Panc1 (cell line): ENCODE measurements around the gene GNAI2. TPM values are rescaled to one million over a fixed set of nuclear protein-coding genes. Genes with fewer than 3 reads are reported as not detected.
A peak's percentile ranks its signal among the peaks of the same experiment; 100 is the strongest.

Experiments used
- ATAC-seq: fragments of 200-7000 bp; cut with Tn5 transposase; 2 replicates; pipeline ENCODE4 v1.9.1; 2020; ENCODE audit warnings: mild to moderate bottlenecking, moderate library complexity
- BruUV-seq: library from RNA; stranded (reverse); fragments of 400-500 nt; replicated peaks from 2 replicates; lab custom pipeline; 2021; lab: Mats Ljungman, UMichigan
- CTCF ChIA-PET: fragments of 300-600 bp; sonication (Branson Sonifier 250); formaldehyde crosslinking; loops from one replicate; lab custom pipeline; 2022; ENCODE audit warnings: antibody characterized with exemption; lab: Charles Lee
- POLR2A ChIA-PET: fragments of 300-600 bp; sonication (Branson Sonifier 250); formaldehyde crosslinking; loops from one replicate; lab custom pipeline; 2022; ENCODE audit warnings: antibody characterized with exemption; lab: Charles Lee
- DNase-seq: peaks from one replicate; pipeline ENCODE4 v3.0.0-alpha.2; 2010; ENCODE audit warnings: low read depth, low spot score
- H3K27ac ChIP-seq: 2 replicates; pipeline ENCODE4 v1.5.1; 2011; ENCODE audit warnings: mild to moderate bottlenecking, low read length, inconsistent platforms
- H3K27me3 ChIP-seq: fragments of 200-500 bp; sonication (Bioruptor generic); 2 replicates; pipeline ENCODE4 v1.6.0; 2014; ENCODE audit warnings: low read length, inconsistent platforms; ENCODE audit not compliant: control insufficient read depth, insufficient read depth
- H3K36me3 ChIP-seq: fragments of 200-500 bp; sonication (Bioruptor generic); 2 replicates; pipeline ENCODE4 v1.5.1; 2014; ENCODE audit warnings: inconsistent platforms, mild to moderate bottlenecking, low read length, moderate library complexity; ENCODE audit not compliant: control insufficient read depth, insufficient read depth
- H3K4me1 ChIP-seq: 2 replicates; pipeline ENCODE4 v1.5.1; 2011; ENCODE audit warnings: inconsistent platforms, mild to moderate bottlenecking, low read length, moderate library complexity; ENCODE audit not compliant: control insufficient read depth, insufficient read depth
- H3K4me3 ChIP-seq, 2 experiments: 2 replicates each; pipeline ENCODE4 v1.5.1; 2011 to 2012; ENCODE audit warnings: low read depth in 2 of 2, low read length in 2 of 2, mild to moderate bottlenecking in 2 of 2, inconsistent platforms in 1 of 2, moderate library complexity in 1 of 2
- H3K9me3 ChIP-seq: fragments of 200-500 bp; sonication (Bioruptor generic); 2 replicates; pipeline ENCODE4 v1.5.1; 2014; ENCODE audit warnings: low read depth, mild to moderate bottlenecking, inconsistent platforms, low read length, moderate library complexity; ENCODE audit not compliant: control insufficient read depth, insufficient read depth
- POLR2AphosphoS5 ChIP-seq: IDR thresholded peaks from 2 replicates; pipeline ENCODE4 v1.6.1; 2012; ENCODE audit warnings: mild to moderate bottlenecking, low read depth, low read length, moderate library complexity
- SIN3A ChIP-seq: IDR thresholded peaks from 2 replicates; pipeline ENCODE4 v1.6.1; 2012; ENCODE audit warnings: low read depth, mild to moderate bottlenecking, low read length, moderate library complexity, borderline replicate concordance; ENCODE audit not compliant: insufficient read depth
- TCF7L2 ChIP-seq: IDR thresholded peaks from 2 replicates; pipeline ENCODE4 v1.6.1; 2011; ENCODE audit warnings: mild to moderate bottlenecking, low read depth, low read length, inconsistent platforms
- in situ Hi-C: cut with HindIII; loops from 2 replicates; pipeline ENCODE4 v1.10.0; 2016; ENCODE audit warnings: low sequenced_read_pairs, low pct_unique_long_range_greater_than_20kb
- intact Hi-C: fragments of 100-400 bp; cut with micrococcal nuclease; formaldehyde crosslinking; loops from one replicate; pipeline ENCODE4 v1.10.0; 2022; ENCODE audit not compliant: unreplicated experiment
- total RNA-seq: library from RNA; stranded (reverse); gene quantifications from one replicate; pipeline ENCODE4 v1.2.1, GENCODE V29; 2021; ENCODE audit not compliant: unreplicated experiment
- TF ChIP-seq, protein P1 (sequence below): fragments of 450-650 bp; IDR thresholded peaks from 2 replicates; pipeline ENCODE4 v1.5.1; 2017; ENCODE audit warnings: mild to moderate bottlenecking
- TF ChIP-seq, protein P2 (sequence below), 2 experiments: IDR thresholded peaks; 2 replicates each; pipeline ENCODE4 v1.6.1; 2011 to 2012; ENCODE audit warnings: low read depth in 2 of 2, control low read depth in 1 of 2, low read length in 1 of 2, mild to moderate bottlenecking in 1 of 2, moderate library complexity in 1 of 2; ENCODE audit not compliant: insufficient read depth in 1 of 2

Gene GNAI2
- total RNA-seq, 1 experiment from 2014 or later = 170 TPM

DNA sequence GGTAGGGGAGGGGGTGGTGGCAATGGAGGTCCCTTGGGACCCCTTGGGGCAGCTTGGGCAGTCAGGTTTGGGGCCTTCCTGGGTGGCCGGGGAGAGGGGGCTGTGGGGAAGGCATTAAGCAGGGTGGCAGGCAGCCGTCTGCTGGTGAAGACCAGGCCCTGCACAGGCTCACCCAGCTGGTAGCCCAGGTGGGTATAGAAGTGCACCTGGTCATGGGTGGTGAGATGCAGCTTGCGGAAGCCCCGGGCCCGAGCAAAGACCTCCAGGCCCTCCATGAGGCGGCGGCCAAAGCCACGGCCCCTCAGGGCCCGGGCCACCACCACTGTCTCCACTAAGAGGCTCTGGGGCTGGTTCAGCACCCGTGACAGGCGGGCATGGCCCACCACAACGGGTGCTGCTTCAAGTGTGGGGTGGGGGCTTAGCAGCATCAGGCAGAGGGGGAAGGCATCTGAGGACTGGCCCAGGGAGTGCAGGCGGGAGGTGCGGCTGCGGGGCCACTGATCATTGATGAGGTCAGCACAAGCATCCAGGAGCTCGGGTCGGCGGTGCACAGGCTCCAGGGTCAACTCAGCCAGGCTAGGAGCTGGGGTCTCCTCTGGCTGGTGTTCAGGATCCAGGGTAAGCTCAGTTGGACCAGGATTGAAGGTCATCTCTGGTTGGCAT is 60.8 kb downstream of the GNAI2 start:
- peaks cover 10% of the 10 kb centered on the region for H3K4me1 ChIP-seq
- H3K4me3 ChIP-seq = no peak overlapping the region
- no peak overlapping the region for H3K27ac ChIP-seq
- H3K9me3 ChIP-seq = no peaks in the 10 kb centered on the region
- no peaks in the 10 kb centered on the region for H3K36me3 ChIP-seq
- TF ChIP-seq SIN3A = no peak
- no peak for TF ChIP-seq POLR2AphosphoS5
- H3K27me3 ChIP-seq = no peaks in the 10 kb centered on the region
- CTCF ChIA-PET = interaction anchor here (0.6 kb wide), 1 partner anchor 265 kb away, joined by 3 read pairs; no protein-coding TSS in a partner anchor
- ATAC-seq (no peak), DNase-seq (no peak)
- POLR2A ChIA-PET = no interaction called here
- no TSS peak for BruUV-seq
- intact Hi-C loops = no loop called here
- in situ Hi-C loops = no loop called here

DNA sequence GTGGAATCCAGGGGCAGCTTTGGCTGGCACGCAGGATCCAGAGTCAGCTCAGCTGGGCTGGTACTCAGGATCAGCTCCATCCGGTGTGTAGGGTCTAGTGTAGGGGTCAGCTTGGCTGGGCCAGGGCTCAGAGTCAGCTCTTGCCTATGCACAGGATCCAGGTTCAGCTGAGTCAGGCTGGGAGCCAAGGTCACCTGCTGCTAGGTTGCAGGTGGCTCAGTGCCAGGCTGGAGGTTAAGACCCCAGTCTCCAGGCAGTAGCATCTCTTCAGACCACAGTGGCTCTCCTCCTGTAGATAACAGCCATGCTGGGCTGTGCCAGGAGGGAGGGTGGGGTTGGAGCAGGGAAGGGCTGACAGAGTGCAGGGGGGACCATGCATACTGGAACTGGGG is 61.4 kb downstream of the GNAI2 start:
- no peak overlapping the region for H3K4me3 ChIP-seq
- no peak overlapping the region for H3K27ac ChIP-seq
- no peaks in the 10 kb centered on the region for H3K27me3 ChIP-seq
- TF ChIP-seq, protein P1, sequence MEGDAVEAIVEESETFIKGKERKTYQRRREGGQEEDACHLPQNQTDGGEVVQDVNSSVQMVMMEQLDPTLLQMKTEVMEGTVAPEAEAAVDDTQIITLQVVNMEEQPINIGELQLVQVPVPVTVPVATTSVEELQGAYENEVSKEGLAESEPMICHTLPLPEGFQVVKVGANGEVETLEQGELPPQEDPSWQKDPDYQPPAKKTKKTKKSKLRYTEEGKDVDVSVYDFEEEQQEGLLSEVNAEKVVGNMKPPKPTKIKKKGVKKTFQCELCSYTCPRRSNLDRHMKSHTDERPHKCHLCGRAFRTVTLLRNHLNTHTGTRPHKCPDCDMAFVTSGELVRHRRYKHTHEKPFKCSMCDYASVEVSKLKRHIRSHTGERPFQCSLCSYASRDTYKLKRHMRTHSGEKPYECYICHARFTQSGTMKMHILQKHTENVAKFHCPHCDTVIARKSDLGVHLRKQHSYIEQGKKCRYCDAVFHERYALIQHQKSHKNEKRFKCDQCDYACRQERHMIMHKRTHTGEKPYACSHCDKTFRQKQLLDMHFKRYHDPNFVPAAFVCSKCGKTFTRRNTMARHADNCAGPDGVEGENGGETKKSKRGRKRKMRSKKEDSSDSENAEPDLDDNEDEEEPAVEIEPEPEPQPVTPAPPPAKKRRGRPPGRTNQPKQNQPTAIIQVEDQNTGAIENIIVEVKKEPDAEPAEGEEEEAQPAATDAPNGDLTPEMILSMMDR = no peak
- no peak for TF ChIP-seq TCF7L2
- no peak for TF ChIP-seq POLR2AphosphoS5
- no peak for TF ChIP-seq SIN3A
- ATAC-seq (no peak), DNase-seq (no peak)
- intact Hi-C loops (no loop called here), in situ Hi-C loops (no loop called here)
- no peaks in the 10 kb centered on the region for H3K9me3 ChIP-seq
- H3K4me1 ChIP-seq = peaks cover 10% of the 10 kb centered on the region
- POLR2A ChIA-PET = no interaction called here
- CTCF ChIA-PET = no interaction called here
- no peaks in the 10 kb centered on the region for H3K36me3 ChIP-seq
- no TSS peak for BruUV-seq

DNA sequence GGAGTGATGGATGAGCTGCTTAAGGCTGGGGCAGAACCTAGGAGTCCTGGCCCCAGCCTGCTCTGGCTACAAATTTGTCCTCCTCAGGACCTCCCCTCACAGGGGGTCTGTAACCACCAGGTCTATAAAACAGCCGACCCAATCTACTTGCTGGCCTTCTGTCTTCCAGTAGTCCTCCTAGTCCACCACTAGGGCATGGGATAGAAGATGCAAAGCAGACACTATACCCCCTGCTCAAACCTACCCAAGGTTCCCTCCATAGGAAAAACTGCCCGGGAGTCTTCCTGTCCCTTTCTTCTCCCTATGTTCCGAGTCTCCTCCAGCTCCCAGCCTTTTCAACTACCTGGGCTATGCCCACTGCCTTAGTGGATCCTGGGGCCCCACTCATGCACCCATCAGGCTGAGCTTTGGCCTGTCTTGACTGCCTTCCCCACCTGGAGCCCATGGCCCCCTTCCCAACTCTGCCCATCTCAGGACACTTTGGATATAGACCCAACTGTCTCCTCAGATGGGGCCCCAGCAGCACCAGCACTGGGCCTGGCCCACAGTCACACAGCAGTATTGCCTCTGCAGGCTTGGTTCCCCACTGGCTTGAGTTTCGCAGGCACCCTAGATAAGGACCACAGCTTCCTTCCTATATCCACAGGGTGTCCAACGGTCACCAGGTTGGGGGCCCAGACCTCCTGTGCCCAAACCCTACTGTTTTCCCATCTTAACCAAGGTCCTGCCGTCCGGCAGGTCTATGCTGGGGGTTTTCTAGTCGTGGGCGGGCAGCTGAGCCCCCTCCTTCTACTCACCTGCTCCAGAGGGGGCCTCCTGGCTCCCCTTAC is 62.1 kb downstream of the GNAI2 start:
- intact Hi-C loops (no loop called here), in situ Hi-C loops (no loop called here)
- Histone ChIP-seq H3K27me3 (no peaks in the 10 kb centered on the region), H3K4me1 (peaks cover 4% of the 10 kb centered on the region), H3K36me3 (no peaks in the 10 kb centered on the region), H3K9me3 (no peaks in the 10 kb centered on the region), H3K27ac (peak overlapping the region; percentile 65), H3K4me3 (peak overlapping the region; percentile 65 to 77)
- ChIA-PET CTCF (no interaction called here), POLR2A (no interaction called here)
- TF ChIP-seq POLR2AphosphoS5 (no peak), SIN3A (no peak), TCF7L2 (no peak)
- TF ChIP-seq, protein P2, sequence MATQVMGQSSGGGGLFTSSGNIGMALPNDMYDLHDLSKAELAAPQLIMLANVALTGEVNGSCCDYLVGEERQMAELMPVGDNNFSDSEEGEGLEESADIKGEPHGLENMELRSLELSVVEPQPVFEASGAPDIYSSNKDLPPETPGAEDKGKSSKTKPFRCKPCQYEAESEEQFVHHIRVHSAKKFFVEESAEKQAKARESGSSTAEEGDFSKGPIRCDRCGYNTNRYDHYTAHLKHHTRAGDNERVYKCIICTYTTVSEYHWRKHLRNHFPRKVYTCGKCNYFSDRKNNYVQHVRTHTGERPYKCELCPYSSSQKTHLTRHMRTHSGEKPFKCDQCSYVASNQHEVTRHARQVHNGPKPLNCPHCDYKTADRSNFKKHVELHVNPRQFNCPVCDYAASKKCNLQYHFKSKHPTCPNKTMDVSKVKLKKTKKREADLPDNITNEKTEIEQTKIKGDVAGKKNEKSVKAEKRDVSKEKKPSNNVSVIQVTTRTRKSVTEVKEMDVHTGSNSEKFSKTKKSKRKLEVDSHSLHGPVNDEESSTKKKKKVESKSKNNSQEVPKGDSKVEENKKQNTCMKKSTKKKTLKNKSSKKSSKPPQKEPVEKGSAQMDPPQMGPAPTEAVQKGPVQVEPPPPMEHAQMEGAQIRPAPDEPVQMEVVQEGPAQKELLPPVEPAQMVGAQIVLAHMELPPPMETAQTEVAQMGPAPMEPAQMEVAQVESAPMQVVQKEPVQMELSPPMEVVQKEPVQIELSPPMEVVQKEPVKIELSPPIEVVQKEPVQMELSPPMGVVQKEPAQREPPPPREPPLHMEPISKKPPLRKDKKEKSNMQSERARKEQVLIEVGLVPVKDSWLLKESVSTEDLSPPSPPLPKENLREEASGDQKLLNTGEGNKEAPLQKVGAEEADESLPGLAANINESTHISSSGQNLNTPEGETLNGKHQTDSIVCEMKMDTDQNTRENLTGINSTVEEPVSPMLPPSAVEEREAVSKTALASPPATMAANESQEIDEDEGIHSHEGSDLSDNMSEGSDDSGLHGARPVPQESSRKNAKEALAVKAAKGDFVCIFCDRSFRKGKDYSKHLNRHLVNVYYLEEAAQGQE (IDR thresholded peaks at IDR 0.05; ENCODE audit: insufficient read depth in 1 of 2, low read depth in 2 of 2, low read length in 1 of 2) = no peak
- TF ChIP-seq, protein P1 = no peak
- DNase-seq (no peak), ATAC-seq (no peak)
- TSS peak; percentile 92 for BruUV-seq
